ENCODE measurements around the gene NSUN4. TPM values are rescaled to one million over a fixed set of nuclear protein-coding genes. Genes with fewer than 3 reads are reported as not detected.

The NSUN4 gene
- total and polyA plus RNA-seq, 9 donors = 12.2 to 35.2 (median 17.4) TPM

DNA sequence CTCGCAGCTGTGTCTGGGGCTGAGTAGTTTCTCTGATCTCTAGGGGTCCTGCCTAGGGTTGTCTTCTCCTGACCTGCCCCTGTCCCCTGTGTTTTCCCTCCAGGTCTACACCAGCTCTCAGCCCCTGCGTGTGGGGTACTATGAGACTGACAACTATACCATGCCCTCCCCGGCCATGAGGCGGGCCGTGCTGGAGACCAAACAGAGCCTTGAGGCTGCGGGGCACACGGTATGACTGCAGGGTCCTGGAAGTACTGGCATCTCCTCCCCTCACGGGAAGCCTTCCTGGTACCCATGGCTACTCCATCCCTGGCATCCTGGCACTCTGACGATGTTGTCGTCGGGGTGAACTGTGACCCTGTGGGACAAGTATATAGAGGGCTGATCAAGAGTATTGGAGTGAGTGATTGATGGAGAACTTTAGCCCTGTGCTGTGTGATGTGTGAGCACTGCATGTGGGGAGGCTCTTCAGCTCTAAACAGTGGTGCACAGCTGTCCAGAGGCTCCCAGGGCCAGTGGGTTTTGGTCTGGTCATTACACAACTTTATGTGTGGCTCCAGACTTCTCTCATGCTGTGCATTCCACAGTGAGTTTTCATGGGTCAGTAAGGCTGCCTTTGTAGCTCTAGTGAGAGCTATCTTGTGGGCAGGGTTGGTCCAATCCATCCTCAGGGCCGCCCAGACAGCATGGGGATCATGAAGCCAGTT, 67.9 kb downstream of the NSUN4 start:
- Histone ChIP-seq H3K9me3 (no peaks in the 10 kb centered on the region), H3K27ac (no peak overlapping the region), H3K36me3 (no peaks in the 10 kb centered on the region), H3K27me3 (no peaks in the 10 kb centered on the region), H3K4me3 (no peak overlapping the region), H3K4me1 (ENCODE audit: insufficient read depth) (no peaks in the 10 kb centered on the region)
- no peak for DNase-seq
- 94 to 96% (median 95%) methylated on average over 12 of the region's 12 CpGs for WGBS, 3 donors
- intact Hi-C loops (cut with DNase I) = loop anchor here in 3 of 4 donors (5.0 to 10.0 kb wide), 3 partner anchors 119 to 766 kb away; no protein-coding TSS in a partner anchor
- TF ChIP-seq EP300 (IDR thresholded peaks at IDR 0.05) (no peak), POLR2A (IDR thresholded peaks at IDR 0.05) (no peak)
- TF ChIP-seq, protein P1, sequence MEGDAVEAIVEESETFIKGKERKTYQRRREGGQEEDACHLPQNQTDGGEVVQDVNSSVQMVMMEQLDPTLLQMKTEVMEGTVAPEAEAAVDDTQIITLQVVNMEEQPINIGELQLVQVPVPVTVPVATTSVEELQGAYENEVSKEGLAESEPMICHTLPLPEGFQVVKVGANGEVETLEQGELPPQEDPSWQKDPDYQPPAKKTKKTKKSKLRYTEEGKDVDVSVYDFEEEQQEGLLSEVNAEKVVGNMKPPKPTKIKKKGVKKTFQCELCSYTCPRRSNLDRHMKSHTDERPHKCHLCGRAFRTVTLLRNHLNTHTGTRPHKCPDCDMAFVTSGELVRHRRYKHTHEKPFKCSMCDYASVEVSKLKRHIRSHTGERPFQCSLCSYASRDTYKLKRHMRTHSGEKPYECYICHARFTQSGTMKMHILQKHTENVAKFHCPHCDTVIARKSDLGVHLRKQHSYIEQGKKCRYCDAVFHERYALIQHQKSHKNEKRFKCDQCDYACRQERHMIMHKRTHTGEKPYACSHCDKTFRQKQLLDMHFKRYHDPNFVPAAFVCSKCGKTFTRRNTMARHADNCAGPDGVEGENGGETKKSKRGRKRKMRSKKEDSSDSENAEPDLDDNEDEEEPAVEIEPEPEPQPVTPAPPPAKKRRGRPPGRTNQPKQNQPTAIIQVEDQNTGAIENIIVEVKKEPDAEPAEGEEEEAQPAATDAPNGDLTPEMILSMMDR (IDR thresholded peaks at IDR 0.05) = no peak

DNA sequence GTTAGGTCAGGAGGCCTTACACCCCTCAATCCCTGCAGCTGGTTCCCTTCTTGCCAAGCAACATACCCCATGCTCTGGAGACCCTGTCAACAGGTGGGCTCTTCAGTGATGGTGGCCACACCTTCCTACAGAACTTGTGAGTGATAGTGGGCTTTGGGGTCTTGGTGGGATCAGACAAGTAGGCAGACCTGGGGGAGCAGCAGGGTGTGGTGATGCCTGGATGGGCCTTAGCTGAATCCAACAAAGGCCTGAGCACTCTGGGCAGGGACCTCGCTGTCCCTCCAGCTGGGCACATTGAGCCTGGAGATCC, 68.4 kb downstream of the NSUN4 start:
- no peak for DNase-seq
- intact Hi-C loops (cut with DNase I) = loop anchor here in 3 of 4 donors (5.0 to 10.0 kb wide), 3 partner anchors 118 to 766 kb away; no protein-coding TSS in a partner anchor
- WGBS, 3 donors = 67 to 97% (median 71%) methylated on average over 1 of the region's 1 CpG

DNA sequence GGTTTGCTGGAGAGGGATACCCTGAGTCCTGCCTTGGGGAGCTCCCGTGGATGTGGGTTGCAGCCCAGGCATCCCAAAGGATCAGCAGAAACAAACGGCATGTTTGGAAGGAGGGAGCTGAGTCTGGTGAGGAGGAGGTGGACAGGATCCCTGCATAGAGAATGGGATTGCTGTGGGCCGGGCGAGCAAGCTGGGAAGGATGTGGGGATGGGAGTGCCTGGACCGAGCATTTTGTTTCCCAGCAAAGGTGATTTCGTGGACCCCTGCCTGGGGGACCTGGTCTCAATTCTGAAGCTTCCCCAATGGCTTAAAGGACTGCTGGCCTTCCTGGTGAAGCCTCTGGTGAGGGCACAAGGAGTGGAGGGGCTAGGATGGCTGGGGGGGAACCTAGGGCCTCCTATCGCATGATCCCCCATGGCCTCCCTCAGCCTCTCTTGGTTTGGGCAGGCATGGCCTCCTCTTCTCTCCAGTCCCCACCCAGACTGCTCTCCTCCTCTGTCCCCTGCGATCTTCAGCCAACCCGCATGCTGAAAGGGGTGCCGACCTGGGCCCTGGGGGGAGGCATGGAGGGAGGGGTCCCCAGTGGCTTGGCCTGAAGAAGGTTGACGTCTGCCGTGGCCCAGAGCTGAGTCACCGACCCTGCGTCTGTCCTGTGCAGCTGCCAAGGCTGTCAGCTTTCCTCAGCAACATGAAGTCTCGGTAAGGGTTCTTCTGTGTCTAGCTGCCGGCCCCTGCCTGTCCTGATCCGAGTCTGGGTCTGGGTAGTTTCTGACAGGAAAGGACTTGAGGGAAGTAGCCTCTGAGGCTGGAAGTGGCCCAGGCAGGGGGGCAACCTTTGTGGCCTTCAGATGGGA, 69.8 kb downstream of the NSUN4 start:
- DNase-seq = no peak
- intact Hi-C loops (cut with DNase I) = loop anchor here in 1 of 4 donors (10.0 kb wide), 1 partner anchor 314 kb away; no protein-coding TSS in a partner anchor
- WGBS, 3 donors = 69 to 86% (median 79%) methylated on average over 17 of the region's 17 CpGs
- H3K4me3 ChIP-seq = no peak overlapping the region
- TF ChIP-seq EP300 (IDR thresholded peaks at IDR 0.05) (no peak), POLR2A (IDR thresholded peaks at IDR 0.05) (no peak)
- TF ChIP-seq, protein P1 (IDR thresholded peaks at IDR 0.05) = no peak
- no peaks in the 10 kb centered on the region for H3K4me1 ChIP-seq (ENCODE audit: insufficient read depth)
- H3K27ac ChIP-seq = no peak overlapping the region
- no peaks in the 10 kb centered on the region for H3K36me3 ChIP-seq
- H3K9me3 ChIP-seq = no peaks in the 10 kb centered on the region
- no peaks in the 10 kb centered on the region for H3K27me3 ChIP-seq

More for the DNA sequence above, 68.4 kb downstream of the NSUN4 start:
- H3K27me3 ChIP-seq = no peaks in the 10 kb centered on the region
- H3K4me1 ChIP-seq (ENCODE audit: insufficient read depth) = no peaks in the 10 kb centered on the region
- TF ChIP-seq POLR2A (IDR thresholded peaks at IDR 0.05) (no peak), EP300 (IDR thresholded peaks at IDR 0.05) (no peak)
- TF ChIP-seq, protein P1 (IDR thresholded peaks at IDR 0.05) = no peak
- H3K36me3 ChIP-seq = no peaks in the 10 kb centered on the region
- H3K4me3 ChIP-seq = no peak overlapping the region
- H3K27ac ChIP-seq = no peak overlapping the region
- no peaks in the 10 kb centered on the region for H3K9me3 ChIP-seq

DNA sequence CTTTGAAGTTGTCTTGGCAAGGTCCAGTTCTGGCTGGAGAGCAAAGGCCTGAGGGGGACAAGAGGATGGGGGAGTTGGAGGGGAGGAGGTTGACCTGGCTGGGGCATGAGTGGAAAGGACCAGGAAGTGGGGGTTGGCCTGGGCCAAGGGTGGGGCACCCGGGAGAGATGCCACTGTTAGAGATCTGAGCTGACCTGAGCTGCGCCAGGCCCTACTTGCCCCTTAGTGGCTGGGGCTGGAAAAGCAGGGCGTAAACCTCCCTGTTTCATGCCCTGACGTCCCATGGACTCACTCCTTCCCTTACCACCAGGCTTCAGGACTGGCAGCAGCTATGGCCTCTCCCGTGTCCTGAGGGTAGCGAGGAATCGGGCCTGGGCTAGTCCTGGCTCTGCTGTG, 70.4 kb downstream of the NSUN4 start:
- TF ChIP-seq, protein P1 (IDR thresholded peaks at IDR 0.05) = no peak
- TF ChIP-seq EP300 (IDR thresholded peaks at IDR 0.05) (no peak), POLR2A (IDR thresholded peaks at IDR 0.05) (no peak)
- Histone ChIP-seq H3K27me3 (no peaks in the 10 kb centered on the region), H3K4me1 (ENCODE audit: insufficient read depth) (no peaks in the 10 kb centered on the region), H3K36me3 (no peaks in the 10 kb centered on the region), H3K4me3 (no peak overlapping the region), H3K9me3 (no peaks in the 10 kb centered on the region), H3K27ac (no peak overlapping the region)
- 90 to 93% (median 90%) methylated on average over 7 of the region's 7 CpGs for WGBS, 3 donors
- DNase-seq = no peak
- intact Hi-C loops (cut with DNase I) = loop anchor here in 1 of 4 donors (10.0 kb wide), 1 partner anchor 314 kb away; no protein-coding TSS in a partner anchor

Other genes starting within 250 kb of the NSUN4 start
- gene PIK3R3, start 208.2 kb upstream of the NSUN4 start, total RNA-seq = 10 to 100 TPM in 4 of 7 donors, 1 to 10 TPM in 3; 3.6 to 20.3 (median 10.7) TPM
- gene PIK3R3, start 208.2 kb upstream of the NSUN4 start, polyA plus RNA-seq = 10 to 100 TPM in 1 of 2 donors, 1 to 10 TPM in 1; 6.5 to 20.0 TPM
- gene TSPAN1, start 165.7 kb upstream of the NSUN4 start, total RNA-seq = 10 to 100 TPM in 1 of 7 donors, 1 to 10 TPM in 4, under 1 TPM in 2; 0.18 to 26.9 (median 3.1) TPM
- 1 to 10 TPM in 1 of 2 donors, under 1 TPM in 1; 0.65 to 2.8 TPM for gene TSPAN1, start 165.7 kb upstream of the NSUN4 start, polyA plus RNA-seq
- gene P3R3URF, start 164.3 kb upstream of the NSUN4 start, total RNA-seq = not detected
- gene P3R3URF, start 164.3 kb upstream of the NSUN4 start, polyA plus RNA-seq = not detected
- gene POMGNT1, start 142.4 kb upstream of the NSUN4 start, total RNA-seq = 10 to 100 TPM; 19.1 to 49.2 (median 40.2) TPM
- gene POMGNT1, start 142.4 kb upstream of the NSUN4 start, polyA plus RNA-seq = 10 to 100 TPM; 27.6 to 42.1 TPM
- gene LURAP1, start 137.5 kb upstream of the NSUN4 start, total RNA-seq = 10 to 100 TPM in 3 of 7 donors, 1 to 10 TPM in 4; 4.5 to 15.4 (median 9.9) TPM
- gene LURAP1, start 137.5 kb upstream of the NSUN4 start, polyA plus RNA-seq = 1 to 10 TPM; 3.7 to 6.1 TPM
- 1 to 10 TPM in 2 of 7 donors, under 1 TPM in 4, not detected in 1; 0.28 to 1.4 (median 0.82) TPM for gene RAD54L, start 93.0 kb upstream of the NSUN4 start, total RNA-seq
- gene RAD54L, start 93.0 kb upstream of the NSUN4 start, polyA plus RNA-seq = under 1 TPM; 0.50 to 0.63 TPM
- gene LRRC41, start 37.2 kb upstream of the NSUN4 start, total RNA-seq = 10 to 100 TPM; 54.8 to 99.8 (median 74.1) TPM
- gene LRRC41, start 37.2 kb upstream of the NSUN4 start, polyA plus RNA-seq = 10 to 100 TPM; 37.5 to 49.5 TPM
- 100 to 1,000 TPM; 140 to 453 (median 189) TPM for gene UQCRH, start 37.1 kb upstream of the NSUN4 start, total RNA-seq
- 100 to 1,000 TPM; 272 to 359 TPM for gene UQCRH, start 37.1 kb upstream of the NSUN4 start, polyA plus RNA-seq
- 10 to 100 TPM in 3 of 7 donors, 1 to 10 TPM in 4; 7.5 to 32.7 (median 9.3) TPM for gene FAAH, start 53.5 kb downstream of the NSUN4 start, total RNA-seq
- 1 to 10 TPM; 1.3 to 6.7 TPM for gene FAAH, start 53.5 kb downstream of the NSUN4 start, polyA plus RNA-seq
- gene DMBX1, start 149.0 kb downstream of the NSUN4 start, total RNA-seq = not detected
- not detected for gene DMBX1, start 149.0 kb downstream of the NSUN4 start, polyA plus RNA-seq
- gene KNCN, start 210.8 kb downstream of the NSUN4 start, total RNA-seq = under 1 TPM in 1 of 7 donors, not detected in 6; 0.08 TPM
- gene KNCN, start 210.8 kb downstream of the NSUN4 start, polyA plus RNA-seq = not detected

Data from ovary (tissue), 9 donors.